AG20443 (cell line): ENCODE results near the gene JADE3.
A peak's percentile ranks its signal among the peaks of the same experiment; 100 is the strongest.

Experiments
- DNase-seq: peaks from one replicate; pipeline ENCODE4 v3.0.0; 2012; ENCODE audit warnings: low spot score, mixed read lengths

JADE3 gene

DNA sequence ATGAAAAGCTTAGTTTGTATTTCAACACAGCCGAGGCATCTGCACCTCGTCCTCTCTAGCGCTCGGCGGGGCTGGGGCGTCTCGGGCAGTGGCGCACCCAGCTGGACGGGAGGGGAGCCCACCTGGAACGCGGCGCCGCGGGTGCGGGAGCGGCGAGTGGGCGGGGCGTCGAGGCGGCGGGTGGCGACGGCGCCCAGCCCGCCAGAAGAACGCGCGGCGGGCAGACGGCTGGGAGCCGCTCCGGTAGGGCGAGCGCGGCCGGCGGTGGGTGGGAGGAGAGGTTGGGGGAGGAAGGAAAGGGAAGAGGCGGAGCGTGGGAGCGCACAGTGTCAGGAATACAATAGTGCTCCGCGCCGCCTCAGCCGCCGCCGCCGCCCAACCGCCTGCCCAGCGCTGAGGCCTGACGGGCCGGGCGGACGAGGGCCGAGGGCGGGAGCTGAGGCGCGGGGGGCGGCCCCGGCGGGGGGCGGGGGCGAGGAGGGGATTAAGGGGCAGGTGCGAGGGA lies at the start of gene JADE3:
Gene JADE3 (plus strand): TSS at position 324 of the 505 bp plus-strand sequence. CDS start 72,474 bp downstream, outside the sequence.
- DNase-seq: peak; percentile 85

GRCh38 chrX:46863072-46863471 lies 49.1 kb upstream of the JADE3 start:
- no peak for DNase-seq

GRCh38 chrX:46864606-46865005 lies 47.6 kb upstream of the JADE3 start:
- DNase-seq: peak; percentile 4

DNA sequence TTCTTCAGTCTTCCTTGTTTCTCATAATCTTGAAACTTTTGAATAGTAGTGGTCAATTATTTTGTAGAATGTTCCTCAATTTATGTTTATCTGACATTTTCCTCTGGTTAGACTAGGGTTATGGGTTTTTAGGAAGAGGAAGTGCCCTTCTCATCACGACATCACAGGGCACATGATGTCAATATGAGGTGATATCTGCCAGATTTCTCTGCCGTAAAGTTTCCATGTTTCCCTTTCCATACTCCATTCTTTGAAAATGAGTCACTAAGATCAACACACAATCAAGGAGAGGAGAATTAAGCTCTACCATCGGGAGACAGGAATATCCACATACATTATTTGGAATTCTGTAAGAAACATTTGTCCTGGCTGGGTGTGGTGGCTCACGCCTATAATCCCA lies 46.9 kb upstream of the JADE3 start:
- DNase-seq: peak; percentile 16

GRCh38 chrX:46866726-46867125 lies 45.5 kb upstream of the JADE3 start:
- no peak for DNase-seq

DNA sequence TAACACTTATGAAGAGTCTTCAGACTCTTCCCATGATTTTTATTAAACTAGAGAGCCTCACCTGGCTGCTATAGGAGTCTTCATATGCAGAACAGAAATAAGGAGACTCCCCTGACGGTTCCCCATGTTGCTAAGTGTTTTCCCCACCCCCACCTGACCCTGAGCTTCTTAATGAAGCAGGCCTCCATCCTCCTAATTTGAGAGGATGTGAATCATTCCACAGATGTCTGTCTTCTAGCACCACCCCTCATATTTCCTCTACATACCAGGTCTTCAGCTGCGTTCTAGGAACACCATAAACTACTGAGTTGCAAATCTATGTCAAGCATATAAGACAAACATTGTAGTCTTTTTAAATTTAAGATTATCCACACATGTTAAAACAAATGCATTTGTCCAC lies 38.5 kb upstream of the JADE3 start:
- no peak for DNase-seq

- peak; percentile 7 for DNase-seq
Measured at GRCh38 chrX:46876901-46877300, 35.3 kb upstream of the JADE3 start.

DNA sequence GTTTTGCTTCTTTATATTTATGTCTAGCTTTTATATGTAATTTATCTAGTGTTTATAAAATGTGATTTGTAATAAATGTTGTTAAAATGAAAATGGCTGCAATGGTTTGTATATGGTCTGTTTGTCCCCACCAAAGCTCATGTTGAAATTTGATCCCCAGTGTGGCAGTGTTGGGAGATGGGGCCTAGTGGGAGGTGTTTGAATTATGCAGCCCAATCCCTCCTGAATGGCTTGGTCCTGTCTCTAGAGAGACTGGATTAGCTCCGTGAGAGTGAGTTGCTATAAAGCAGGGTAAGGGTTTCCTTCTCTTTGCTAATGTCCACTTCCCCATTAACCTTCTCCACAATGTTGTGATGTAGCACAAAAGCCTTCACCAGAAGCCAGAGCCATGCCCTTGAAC lies 30.0 kb upstream of the JADE3 start:
- DNase-seq: no peak

GRCh38 chrX:46884799-46885198 lies 27.4 kb upstream of the JADE3 start:
- DNase-seq: no peak

DNA sequence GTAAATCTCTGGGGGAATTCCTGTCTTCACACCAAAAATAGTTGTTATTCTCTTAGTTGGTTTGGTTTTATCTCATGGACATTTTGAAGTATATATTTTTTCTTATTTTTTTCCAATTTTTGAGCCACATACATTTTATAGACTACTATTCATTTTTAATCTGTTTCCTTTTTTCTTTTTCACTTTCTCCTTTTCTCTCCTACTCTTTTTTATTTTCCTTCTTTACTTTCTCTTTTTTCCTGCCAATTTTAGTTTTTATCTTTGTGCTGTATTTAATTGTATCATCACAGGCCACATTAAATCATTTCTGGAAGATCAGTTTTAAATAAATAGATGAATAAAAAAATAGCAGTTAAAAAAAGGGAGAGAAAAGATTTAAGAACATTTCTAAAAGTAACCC lies 14.0 kb upstream of the JADE3 start:
- DNase-seq: no peak

DNA sequence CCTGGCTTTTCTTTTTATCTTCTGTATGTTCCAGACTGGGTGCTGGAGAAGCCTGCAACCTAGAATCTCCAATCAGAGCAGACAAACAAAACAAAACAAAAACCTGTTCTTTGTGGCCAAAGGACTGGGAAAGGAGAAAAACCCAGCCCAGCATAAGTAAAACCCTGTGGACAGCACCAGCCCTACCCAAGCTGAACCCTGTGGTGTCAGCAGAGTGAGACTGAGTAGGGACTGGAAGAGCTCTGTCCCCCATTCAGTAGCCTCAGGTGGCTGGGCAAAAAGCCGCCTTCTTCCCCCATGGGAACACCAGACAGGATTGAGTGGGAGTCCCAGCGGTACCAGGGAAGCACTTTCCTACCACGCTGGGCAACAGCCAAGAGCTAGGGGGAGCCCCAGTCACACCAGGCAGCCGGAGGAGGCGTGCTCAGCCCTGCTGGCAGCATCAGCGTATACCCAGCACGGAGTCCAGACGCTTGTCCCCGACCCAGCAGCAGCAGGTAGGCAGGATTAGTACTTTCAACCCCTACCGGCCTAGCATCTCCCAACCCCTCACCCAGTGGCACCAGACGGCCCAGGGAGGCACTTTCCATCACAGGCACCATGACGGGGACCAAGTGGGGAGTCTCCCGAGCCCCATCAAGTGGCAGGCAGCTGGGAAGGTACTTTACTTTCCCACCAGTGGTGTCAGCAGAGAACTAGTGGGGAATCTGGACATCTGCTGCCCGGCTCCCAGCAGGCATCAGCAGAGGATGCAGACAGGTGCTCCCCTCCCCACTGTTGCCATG lies 8.6 kb upstream of the JADE3 start:
- peak; percentile 86 for DNase-seq

- DNase-seq: no peak
Measured at GRCh38 chrX:46904626-46905025, 7.6 kb upstream of the JADE3 start.

- no peak for DNase-seq
Measured at GRCh38 chrX:46910415-46910814, 1.8 kb upstream of the JADE3 start.

GRCh38 chrX:46912603-46913491 lies 626 bp downstream of the JADE3 start:
- peak; percentile 66 for DNase-seq

- peak; percentile 6 for DNase-seq
Measured at GRCh38 chrX:46913667-46914066, 1.4 kb downstream of the JADE3 start.

DNA sequence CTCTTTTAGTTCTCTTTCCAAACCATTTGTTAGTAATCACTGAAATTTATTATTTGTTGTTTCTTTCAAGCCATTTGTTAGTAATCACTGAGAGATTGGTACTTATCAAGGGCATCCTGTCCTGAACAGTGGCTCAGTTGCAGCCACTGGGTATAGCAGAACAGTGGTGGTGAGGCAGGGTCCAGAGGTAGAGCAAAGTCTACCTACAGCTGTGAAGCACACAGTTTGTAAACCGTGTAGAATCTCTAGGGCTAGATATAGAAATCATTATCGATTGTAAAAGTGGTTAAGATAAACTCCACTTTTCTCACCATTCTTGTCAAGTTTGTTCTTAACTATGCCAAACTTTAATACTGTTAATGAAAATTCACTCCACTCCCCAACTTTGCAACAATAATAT lies 4.1 kb downstream of the JADE3 start:
- DNase-seq: no peak

DNA sequence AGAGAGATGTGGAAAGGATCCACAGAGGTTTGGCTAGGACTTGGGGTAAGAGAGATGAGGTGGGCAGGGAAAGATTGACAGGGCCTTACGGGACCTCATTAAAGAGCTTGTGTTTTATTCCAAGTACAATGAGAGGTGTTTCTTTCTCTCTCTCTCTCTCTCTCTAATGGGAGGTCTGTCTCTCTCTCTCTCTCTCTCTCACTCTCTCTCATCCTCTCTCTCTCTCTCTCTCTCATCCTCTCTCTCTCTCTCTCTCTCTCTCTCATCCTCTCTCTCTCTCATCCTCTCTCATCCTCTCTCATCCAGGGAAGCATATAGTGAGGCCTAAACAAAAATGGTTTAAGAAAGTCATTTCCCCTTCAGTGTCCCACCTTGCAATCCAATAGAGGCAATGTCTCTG lies 5.4 kb downstream of the JADE3 start:
- no peak for DNase-seq

GRCh38 chrX:46918434-46918833 lies 6.2 kb downstream of the JADE3 start:
- peak; percentile 9 for DNase-seq

- DNase-seq: no peak
Measured at GRCh38 chrX:46920235-46920634, 8.0 kb downstream of the JADE3 start.

GRCh38 chrX:46922611-46923010 lies 10.4 kb downstream of the JADE3 start:
- no peak for DNase-seq

- no peak for DNase-seq
Measured at GRCh38 chrX:46927718-46928117, 15.5 kb downstream of the JADE3 start.

DNA sequence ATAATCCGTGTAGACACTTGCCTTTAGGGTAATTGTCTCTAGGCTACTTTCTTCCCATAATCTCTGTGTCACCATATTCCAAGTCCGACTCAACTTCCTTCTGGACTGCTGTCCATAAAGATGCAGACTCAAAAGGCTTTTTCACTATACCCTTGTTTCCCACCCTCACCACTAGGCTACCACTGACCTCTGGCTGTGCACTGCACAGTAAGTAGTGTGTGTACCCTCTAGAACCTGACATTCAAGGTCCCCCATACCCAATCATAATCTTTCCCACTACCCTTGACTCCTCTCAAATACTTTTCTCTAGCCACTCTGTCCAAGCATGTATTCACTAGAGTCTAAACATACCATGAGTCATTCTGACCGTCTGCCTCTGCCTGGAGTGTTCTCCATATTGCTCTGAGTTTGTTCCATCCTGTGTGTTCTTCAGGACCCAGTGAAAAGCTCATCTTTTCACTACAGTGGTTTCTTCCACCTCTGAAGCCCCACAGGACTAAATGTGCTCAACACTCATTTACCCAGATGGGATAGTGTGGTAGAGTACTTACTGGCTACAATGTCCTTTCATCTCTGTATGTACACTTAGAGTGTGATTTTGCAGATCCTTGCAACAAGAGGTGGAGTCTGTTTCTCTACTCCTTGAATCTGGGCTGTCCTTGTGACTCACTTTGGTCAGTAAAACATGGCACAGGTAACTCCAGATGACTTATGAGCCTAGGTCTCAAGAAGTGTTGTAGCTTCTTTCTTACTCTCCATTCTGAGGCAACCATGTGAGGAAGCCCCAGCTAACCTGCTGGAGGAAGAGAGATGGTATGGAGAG lies 17.4 kb downstream of the JADE3 start:
- DNase-seq: peak; percentile 26
